IMR-90 (cell line): ENCODE data around the gene GBX2.

Experiments
- BHLHE40 ChIP-seq: fragments of 150-350 bp; IDR thresholded peaks from 2 replicates; pipeline ENCODE4 v1.6.1; 2016; ENCODE audit warnings: mild to moderate bottlenecking, low read depth, low read length
- CHD1 ChIP-seq: IDR thresholded peaks from 2 replicates; pipeline ENCODE4 v1.6.1; 2012; ENCODE audit warnings: low read depth, low read length, improper control_type of control experiment
- CTCF ChIP-seq: conservative IDR thresholded peaks from 2 replicates; pipeline ENCODE4 v1.5.1; 2012; ENCODE audit warnings: mild to moderate bottlenecking, low read depth, low read length, improper control_type of control experiment
- ELK1 ChIP-seq: fragments of 150-350 bp; IDR thresholded peaks from 2 replicates; pipeline ENCODE4 v1.6.1; 2016; ENCODE audit warnings: low read depth, mild to moderate bottlenecking, low read length, moderate library complexity, borderline replicate concordance
- MAFK ChIP-seq: IDR thresholded peaks from 2 replicates; pipeline ENCODE4 v1.6.1; 2012; ENCODE audit warnings: low read depth, low read length, improper control_type of control experiment
- MAZ ChIP-seq: IDR thresholded peaks from 2 replicates; pipeline ENCODE4 v1.6.1; 2012; ENCODE audit warnings: low read depth, mild to moderate bottlenecking, low read length, improper control_type of control experiment, moderate library complexity, borderline replicate concordance
- POLR2A ChIP-seq: IDR thresholded peaks from 2 replicates; pipeline ENCODE4 v1.6.1; 2012; ENCODE audit warnings: mild to moderate bottlenecking, low read depth, low read length
- RCOR1 ChIP-seq: IDR thresholded peaks from 2 replicates; pipeline ENCODE4 v1.6.1; 2012; ENCODE audit warnings: mild to moderate bottlenecking, low read length, improper control_type of control experiment; ENCODE audit not compliant: insufficient replicate concordance
- SMC3 ChIP-seq: fragments of 150-350 bp; IDR thresholded peaks from 2 replicates; pipeline ENCODE4 v1.6.1; 2016; ENCODE audit warnings: low read depth, mild to moderate bottlenecking, antibody characterized with exemption, low read length, moderate library complexity
- USF2 ChIP-seq: fragments of 150-350 bp; IDR thresholded peaks from 2 replicates; pipeline ENCODE4 v1.6.1; 2017; ENCODE audit warnings: mild to moderate bottlenecking, antibody characterized with exemption, low read length, low read depth

- no peak for TF ChIP-seq CTCF
- no peak for TF ChIP-seq POLR2A
- no peak for TF ChIP-seq RCOR1
- no peak for TF ChIP-seq SMC3
- no peak for TF ChIP-seq CHD1
- no peak for TF ChIP-seq MAFK
- TF ChIP-seq MAZ = no peak
- TF ChIP-seq BHLHE40 = no peak
- no peak for TF ChIP-seq USF2
- TF ChIP-seq ELK1 = no peak
Measured at GRCh38 chr2:236172255-236173035, 4.3 kb upstream of the GBX2 start.
